HG02970 (cell line): ENCODE data around the gene MED15.

Experiments
- ATAC-seq: cut with Tn5 transposase; IDR thresholded peaks from one replicate; pipeline ENCODE4 v1.9.1; 2021; ENCODE audit warnings: mild to moderate bottlenecking, moderate library complexity, moderate number of reproducible peaks; ENCODE audit not compliant: unreplicated experiment, low FRiP score

Gene MED15

GRCh38 chr22:20636075-20636812, 128.8 kb downstream of the MED15 start:
- no peak for ATAC-seq

GRCh38 chr22:20636945-20637344, 129.5 kb downstream of the MED15 start:
- no peak for ATAC-seq
